ENCODE data around the gene SLC25A52. TPM values are rescaled to one million over a fixed set of nuclear protein-coding genes. Genes with fewer than 3 reads are reported as not detected.
A peak's percentile ranks its signal among the peaks of the same experiment; 100 is the strongest.

SLC25A52 gene
- total RNA-seq, 3 donors from 2014 or later, result not detected

- no peaks in the 10 kb centered on the region for H3K4me1 ChIP-seq (ENCODE audit: low read depth)
- no peak for ATAC-seq
- intact Hi-C loops (cut with DNase I, micrococcal nuclease), result no loop called here
- TF ChIP-seq CTCF (IDR thresholded peaks at IDR 0.05), result no peak
- H3K4me3 ChIP-seq, result no peak overlapping the region
- peaks cover 26% of the 10 kb centered on the region for H3K9me3 ChIP-seq
- no peak for DNase-seq
- H3K36me3 ChIP-seq (ENCODE audit: low read depth), result no peaks in the 10 kb centered on the region
These were observed 17.8 kb upstream of the SLC25A52 start for GRCh38 chr18:31778391-31778950.

GRCh38 chr18:31776093-31776492 lies 15.4 kb upstream of the SLC25A52 start:
- Histone ChIP-seq H3K4me3 (no peak overlapping the region), H3K9me3 (peaks cover 26% of the 10 kb centered on the region), H3K36me3 (ENCODE audit: low read depth) (no peaks in the 10 kb centered on the region), H3K4me1 (ENCODE audit: low read depth) (no peaks in the 10 kb centered on the region)
- TF ChIP-seq CTCF (IDR thresholded peaks at IDR 0.05), result no peak
- no peak for DNase-seq
- intact Hi-C loops (cut with DNase I, micrococcal nuclease), result no loop called here
- ATAC-seq, result no peak

- H3K36me3 ChIP-seq (ENCODE audit: low read depth), result no peaks in the 10 kb centered on the region
- H3K9me3 ChIP-seq, result peaks cover 24% of the 10 kb centered on the region
- no peak overlapping the region for H3K4me3 ChIP-seq
- ATAC-seq, result no peak
- intact Hi-C loops (cut with DNase I, micrococcal nuclease), result no loop called here
- H3K4me1 ChIP-seq (ENCODE audit: low read depth), result no peaks in the 10 kb centered on the region
- DNase-seq, result no peak
- TF ChIP-seq CTCF (IDR thresholded peaks at IDR 0.05), result no peak
These were observed 14.3 kb upstream of the SLC25A52 start for GRCh38 chr18:31774962-31775361.

GRCh38 chr18:31774477-31774785 lies 13.8 kb upstream of the SLC25A52 start:
- intact Hi-C loops (cut with DNase I, micrococcal nuclease), result no loop called here
- Histone ChIP-seq H3K4me1 (ENCODE audit: low read depth) (no peaks in the 10 kb centered on the region), H3K36me3 (ENCODE audit: low read depth) (no peaks in the 10 kb centered on the region), H3K9me3 (peaks cover 18% of the 10 kb centered on the region), H3K4me3 (no peak overlapping the region)
- ATAC-seq, result no peak
- no peak for TF ChIP-seq CTCF (IDR thresholded peaks at IDR 0.05)
- DNase-seq, result no peak

GRCh38 chr18:31773774-31774476 lies 13.2 kb upstream of the SLC25A52 start:
- no peaks in the 10 kb centered on the region for H3K4me1 ChIP-seq (ENCODE audit: low read depth)
- H3K36me3 ChIP-seq (ENCODE audit: low read depth), result no peaks in the 10 kb centered on the region
- H3K9me3 ChIP-seq, result peaks cover 15% of the 10 kb centered on the region
- ATAC-seq, result peak; percentile 67
- no peak for TF ChIP-seq CTCF (IDR thresholded peaks at IDR 0.05)
- intact Hi-C loops (cut with DNase I, micrococcal nuclease), result no loop called here
- H3K4me3 ChIP-seq, result no peak overlapping the region
- DNase-seq, result peak in 1 of 3 donors; percentile 5

All from mucosa of descending colon (tissue), 3 donors.